Right lobe of liver (tissue), 6 donors: ENCODE measurements around the gene SLC22A23. TPM values are rescaled to one million over a fixed set of nuclear protein-coding genes. Genes with fewer than 3 reads are reported as not detected.
A peak's percentile ranks its signal among the peaks of the same experiment; 100 is the strongest.

Source experiments
- ATAC-seq, 4 donors: fragments of 200-7000 bp; cut with Tn5 transposase; one replicate each; pipeline ENCODE4 v1.9.1; 2020; ENCODE audit warnings: mild to moderate bottlenecking in 4 of 4, moderate library complexity in 4 of 4
- DNase-seq, 3 donors: peaks; one replicate each; pipeline ENCODE4 v3.0.0-alpha.2; 2020
- H3K27ac ChIP-seq, 3 donors: fragments of 200-600 bp; one replicate each; pipeline ENCODE4 v1.8.0; 2022
- H3K27me3 ChIP-seq, 2 donors: fragments of 200-600 bp; one replicate each; pipeline ENCODE4 v1.8.0; 2022
- H3K36me3 ChIP-seq, 4 donors: fragments of 200-600 bp; sonication (generic) in 1 of 4; one replicate each; pipeline versions ENCODE4 v1.5.1 to v1.8.0; 2017 to 2022; ENCODE audit warnings: control low read depth in 1 of 4
- H3K4me1 ChIP-seq, 4 donors: fragments of 200-600 bp; sonication (generic) in 1 of 4; one replicate each; pipeline versions ENCODE4 v1.5.1 to v1.8.0; 2017 to 2022; ENCODE audit warnings: control low read depth in 1 of 4
- H3K4me3 ChIP-seq, 3 donors: fragments of 200-600 bp; one replicate each; pipeline ENCODE4 v1.8.0; 2022
- H3K9me3 ChIP-seq, 4 donors: fragments of 200-600 bp; sonication (generic) in 1 of 4; one replicate each; pipeline versions ENCODE4 v1.5.1 to v1.8.0; 2017 to 2022; ENCODE audit warnings: control low read depth in 1 of 4
- POLR2A ChIP-seq: fragments of 450-650 bp; IDR thresholded peaks from one replicate; pipeline ENCODE4 v1.6.1; 2017; ENCODE audit warnings: antibody characterized with exemption, mild to moderate bottlenecking
- WGBS: methylation state at CpG from one replicate; pipeline ENCODE4 v1.1.6; 2018; ENCODE audit warnings: low coverage, low lambda C conversion rate; ENCODE audit not compliant: insufficient coverage; ENCODE audit errors: missing lambda C conversion rate; 5-methylcytosine and 5-hydroxymethylcytosine counted together
- intact Hi-C, 2 donors: fragments of 100-400 bp; cut with DNase I; formaldehyde crosslinking; loops; one replicate each; pipeline versions ENCODE4 v1.11.2 to v1.14.1; 2022
- total RNA-seq, 6 experiments: library from RNA; depleted of rRNA in 2 of 6; stranded (reverse); fragments of >200 nt in 2 of 6; fragmentation: NEBNext Ultra II Directional in 3 of 6; extraction: Animal tissue kit (Norgen Biotek cat#: 25700) in 3 of 6; gene quantifications; one replicate each; pipeline versions ENCODE4 v1.1.0 to v1.2.4, GENCODE V29; 2016 to 2023
- TF ChIP-seq, protein P1 (sequence below), 4 donors: fragments of 200-600 bp in 3 of 4; fragments of 450-650 bp in 1 of 4; IDR thresholded peaks; one replicate each; pipeline versions ENCODE4 v1.5.1 to v1.8.0; 2016 to 2022; ENCODE audit warnings: antibody characterized with exemption in 4 of 4, mild to moderate bottlenecking in 2 of 4
- donor health status: DM: no; HTN: yes; CAD: no.
- donor health status: DM: no; HTN: no; CAD: no.
- donor health status: DM: no; HTN: no; CAD: no.
- donor health status: DM: no; HTN: yes; CAD: no.
- donor health status: DM: no; HTN: yes; CAD: no.

SLC22A23 gene
- total RNA-seq, 6 experiments from 2014 or later, result 11.7 to 27.6 (median 16.3) TPM

DNA sequence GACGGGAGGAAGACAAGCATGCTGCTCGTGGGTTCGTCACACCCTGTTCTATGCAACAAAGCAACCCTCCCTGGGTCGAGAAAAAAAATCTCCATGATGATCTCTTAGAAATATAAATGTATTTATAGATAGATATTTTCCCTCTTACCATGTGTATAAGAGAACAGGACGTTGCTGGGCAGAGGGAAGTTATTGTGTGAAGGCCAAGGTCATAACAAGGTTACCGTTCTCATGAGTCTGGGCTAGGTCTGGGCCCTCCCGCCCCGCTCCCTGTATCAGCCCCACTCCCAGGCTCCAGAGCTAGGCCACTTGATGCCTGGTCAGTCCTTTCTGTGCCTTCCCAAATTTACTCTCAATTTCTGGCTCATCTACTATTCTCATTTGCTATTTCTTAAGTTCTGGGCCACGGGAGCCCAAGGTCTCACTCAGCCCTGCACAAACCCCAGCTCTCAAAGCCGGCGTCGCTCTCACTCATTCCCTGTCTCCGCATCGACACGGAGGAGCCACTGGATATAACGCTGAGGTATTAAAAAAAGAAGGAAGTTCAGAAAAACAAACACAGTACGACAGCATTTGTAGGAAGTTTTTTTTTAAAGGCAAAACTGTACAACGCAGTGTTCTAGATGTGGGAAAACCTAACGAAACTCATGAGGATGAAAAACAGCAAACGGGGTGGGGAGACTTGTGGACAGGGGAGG lies 101.3 kb downstream of the SLC22A23 start:
- WGBS, result 19% methylated on average over 20 of the region's 20 CpGs

DNA sequence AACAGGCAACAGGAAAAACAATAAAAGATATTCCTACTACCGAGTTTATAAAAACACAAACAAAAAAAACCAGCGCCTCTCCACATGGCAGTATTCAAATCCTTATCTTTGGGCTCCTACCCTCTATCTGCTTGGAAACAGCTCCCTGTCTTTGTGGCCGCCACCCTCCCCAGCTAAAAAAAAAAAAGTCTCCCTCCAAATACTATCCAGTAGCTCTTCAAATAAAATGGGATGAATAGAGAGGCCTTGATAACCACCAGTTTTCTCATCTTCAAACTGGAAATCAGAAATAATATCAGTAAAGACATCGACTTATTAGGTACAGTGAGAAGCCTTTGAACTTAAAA lies 101.9 kb downstream of the SLC22A23 start:
- no peaks in the 10 kb centered on the region for H3K27me3 ChIP-seq
- H3K36me3 ChIP-seq, result no peaks in the 10 kb centered on the region
- peak overlapping the region; percentile 80 to 93 (median 86) for H3K27ac ChIP-seq
- H3K9me3 ChIP-seq, result no peaks in the 10 kb centered on the region
- intact Hi-C loops, result no loop called here
- WGBS, result 60% methylated on average over 4 of the region's 4 CpGs
- DNase-seq (no peak), ATAC-seq (peak in 1 of 4 donors; percentile 1)
- H3K4me3 ChIP-seq, result no peak overlapping the region
- peaks cover 3 to 55% (median 17%) of the 10 kb centered on the region in 4 donors for H3K4me1 ChIP-seq
- TF ChIP-seq, protein P1, sequence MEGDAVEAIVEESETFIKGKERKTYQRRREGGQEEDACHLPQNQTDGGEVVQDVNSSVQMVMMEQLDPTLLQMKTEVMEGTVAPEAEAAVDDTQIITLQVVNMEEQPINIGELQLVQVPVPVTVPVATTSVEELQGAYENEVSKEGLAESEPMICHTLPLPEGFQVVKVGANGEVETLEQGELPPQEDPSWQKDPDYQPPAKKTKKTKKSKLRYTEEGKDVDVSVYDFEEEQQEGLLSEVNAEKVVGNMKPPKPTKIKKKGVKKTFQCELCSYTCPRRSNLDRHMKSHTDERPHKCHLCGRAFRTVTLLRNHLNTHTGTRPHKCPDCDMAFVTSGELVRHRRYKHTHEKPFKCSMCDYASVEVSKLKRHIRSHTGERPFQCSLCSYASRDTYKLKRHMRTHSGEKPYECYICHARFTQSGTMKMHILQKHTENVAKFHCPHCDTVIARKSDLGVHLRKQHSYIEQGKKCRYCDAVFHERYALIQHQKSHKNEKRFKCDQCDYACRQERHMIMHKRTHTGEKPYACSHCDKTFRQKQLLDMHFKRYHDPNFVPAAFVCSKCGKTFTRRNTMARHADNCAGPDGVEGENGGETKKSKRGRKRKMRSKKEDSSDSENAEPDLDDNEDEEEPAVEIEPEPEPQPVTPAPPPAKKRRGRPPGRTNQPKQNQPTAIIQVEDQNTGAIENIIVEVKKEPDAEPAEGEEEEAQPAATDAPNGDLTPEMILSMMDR (IDR thresholded peaks at IDR 0.05), result no peak
- no peak for TF ChIP-seq POLR2A

More for the DNA sequence above, 101.3 kb downstream of the SLC22A23 start:
- no peaks in the 10 kb centered on the region for H3K27me3 ChIP-seq
- H3K4me1 ChIP-seq, result peaks cover 3 to 55% (median 17%) of the 10 kb centered on the region in 4 donors
- peak overlapping the region; percentile 80 to 93 (median 86) for H3K27ac ChIP-seq
- TF ChIP-seq, protein P1 (IDR thresholded peaks at IDR 0.05), result no peak
- TF ChIP-seq POLR2A, result peak; percentile 25
- H3K36me3 ChIP-seq, result no peaks in the 10 kb centered on the region
- intact Hi-C loops, result no loop called here
- ATAC-seq (peak; percentile 24 to 60 (median 40)), DNase-seq (peak in 1 of 3 donors; percentile 46)
- H3K9me3 ChIP-seq, result no peaks in the 10 kb centered on the region
- H3K4me3 ChIP-seq, result peak overlapping the region in 2 of 3 donors; percentile 25 to 42

GRCh38 chr6:3353939-3354338 lies 102.9 kb downstream of the SLC22A23 start:
- H3K36me3 ChIP-seq, result no peaks in the 10 kb centered on the region
- peaks cover 3 to 55% (median 17%) of the 10 kb centered on the region in 4 donors for H3K4me1 ChIP-seq
- intact Hi-C loops, result no loop called here
- H3K9me3 ChIP-seq, result no peaks in the 10 kb centered on the region
- H3K27me3 ChIP-seq, result no peaks in the 10 kb centered on the region
- no peak overlapping the region for H3K4me3 ChIP-seq
- ATAC-seq (no peak), DNase-seq (no peak)
- peak overlapping the region in 1 of 3 donors; percentile 93 for H3K27ac ChIP-seq
- 75% methylated on average over 3 of the region's 5 CpGs for WGBS
- TF ChIP-seq, protein P1 (IDR thresholded peaks at IDR 0.05), result no peak
- no peak for TF ChIP-seq POLR2A

GRCh38 chr6:3353213-3353903 lies 103.5 kb downstream of the SLC22A23 start:
- no peaks in the 10 kb centered on the region for H3K27me3 ChIP-seq
- H3K27ac ChIP-seq, result peak overlapping the region in 2 of 3 donors; percentile 37 to 41
- H3K4me1 ChIP-seq, result peaks cover 3 to 55% (median 17%) of the 10 kb centered on the region in 4 donors
- no peak overlapping the region for H3K4me3 ChIP-seq
- TF ChIP-seq, protein P1 (IDR thresholded peaks at IDR 0.05), result no peak
- TF ChIP-seq POLR2A, result no peak
- H3K9me3 ChIP-seq, result no peaks in the 10 kb centered on the region
- ATAC-seq, result no peak
- intact Hi-C loops, result no loop called here
- DNase-seq, result no peak
- WGBS, result 56% methylated on average over 6 of the region's 9 CpGs
- H3K36me3 ChIP-seq, result no peaks in the 10 kb centered on the region
